Trophoblast cell (in vitro differentiated cells and primary cell): ENCODE data around the gene UBE2QL1.

Source experiments
- DNase-seq, 2 donors: peaks; one replicate each; pipeline ENCODE4 v3.0.0-alpha.2; 2016
- H2AFZ ChIP-seq: 2 replicates; pipeline ENCODE4 v1.6.1; 2013; ENCODE audit warnings: low read length, moderate library complexity, mild to moderate bottlenecking; ENCODE audit not compliant: insufficient read depth, poor library complexity
- H2AK5ac ChIP-seq: 2 replicates; pipeline ENCODE4 v1.6.1; 2013; ENCODE audit warnings: mild to moderate bottlenecking, low read length
- H2BK120ac ChIP-seq: 2 replicates; pipeline ENCODE4 v1.6.1; 2013; ENCODE audit warnings: low read length, mild to moderate bottlenecking, moderate library complexity; ENCODE audit not compliant: insufficient read depth, poor library complexity
- H2BK12ac ChIP-seq: 2 replicates; pipeline ENCODE4 v1.6.1; 2013; ENCODE audit warnings: mild to moderate bottlenecking, low read length, moderate library complexity
- H2BK5ac ChIP-seq: 2 replicates; pipeline ENCODE4 v1.6.1; 2013; ENCODE audit warnings: low read length, low read depth, moderate library complexity, mild to moderate bottlenecking; ENCODE audit not compliant: poor library complexity
- H3K14ac ChIP-seq: 2 replicates; pipeline ENCODE4 v1.6.1; 2013; ENCODE audit warnings: mild to moderate bottlenecking, low read length
- H3K18ac ChIP-seq: 2 replicates; pipeline ENCODE4 v1.6.1; 2013; ENCODE audit warnings: mild to moderate bottlenecking, low read length
- H3K23ac ChIP-seq: 2 replicates; pipeline ENCODE4 v1.6.1; 2013; ENCODE audit warnings: low read length
- H3K27ac ChIP-seq: 2 replicates; pipeline ENCODE4 v1.5.1; 2013; ENCODE audit warnings: low read depth, mild to moderate bottlenecking, inconsistent platforms, low read length, moderate library complexity
- H3K27me3 ChIP-seq: 2 replicates; pipeline ENCODE4 v1.6.1; 2013; ENCODE audit warnings: inconsistent platforms, mild to moderate bottlenecking, low read length, moderate library complexity; ENCODE audit not compliant: insufficient read depth
- H3K36me3 ChIP-seq, 2 experiments: 1 replicate in 1 of 2; 2 replicates in 1 of 2; pipeline ENCODE4 v1.6.1; 2013; ENCODE audit warnings: low read length in 2 of 2, mild to moderate bottlenecking in 2 of 2, moderate library complexity in 1 of 2; ENCODE audit not compliant: insufficient read depth in 2 of 2, control insufficient read depth in 1 of 2
- H3K4ac ChIP-seq: 2 replicates; pipeline ENCODE4 v1.6.1; 2013; ENCODE audit warnings: low read depth, mild to moderate bottlenecking, low read length, moderate library complexity
- H3K4me1 ChIP-seq, 2 experiments: 1 replicate in 1 of 2; 2 replicates in 1 of 2; pipeline ENCODE4 v1.6.1; 2013; ENCODE audit warnings: low read length in 2 of 2, mild to moderate bottlenecking in 2 of 2, moderate library complexity in 1 of 2; ENCODE audit not compliant: insufficient read depth in 2 of 2, control insufficient read depth in 1 of 2
- H3K4me2 ChIP-seq: 2 replicates; pipeline ENCODE4 v1.6.1; 2013; ENCODE audit warnings: inconsistent platforms, mild to moderate bottlenecking, low read length, moderate library complexity
- H3K4me3 ChIP-seq: 2 replicates; pipeline ENCODE4 v1.5.1; 2013; ENCODE audit warnings: mild to moderate bottlenecking, low read depth, low read length, inconsistent platforms
- H3K79me1 ChIP-seq: one replicate; pipeline ENCODE4 v1.6.1; 2013; ENCODE audit warnings: low read length
- H3K79me2 ChIP-seq: 2 replicates; pipeline ENCODE4 v1.6.1; 2013; ENCODE audit warnings: low read length, mild to moderate bottlenecking; ENCODE audit not compliant: control insufficient read depth, insufficient read depth, poor library complexity
- H3K9ac ChIP-seq: 2 replicates; pipeline ENCODE4 v1.6.1; 2013; ENCODE audit warnings: mild to moderate bottlenecking, low read length
- H3K9me3 ChIP-seq: 2 replicates; pipeline ENCODE4 v1.6.1; 2013; ENCODE audit warnings: low read depth, mild to moderate bottlenecking, control low read depth, inconsistent platforms, low read length; ENCODE audit not compliant: insufficient read depth
- H4K12ac ChIP-seq: 2 replicates; pipeline ENCODE4 v1.6.1; 2013; ENCODE audit warnings: low read depth, mild to moderate bottlenecking, low read length, moderate library complexity
- H4K8ac ChIP-seq: 2 replicates; pipeline ENCODE4 v1.6.1; 2013; ENCODE audit warnings: low read depth, mild to moderate bottlenecking, low read length, moderate library complexity
- H4K91ac ChIP-seq: one replicate; pipeline ENCODE4 v1.6.1; 2013; ENCODE audit warnings: low read depth, mild to moderate bottlenecking, low read length, moderate library complexity
- WGBS: extraction: QIAGEN DNeasy Blood & Tissue Kit; methylation state at CpG from one replicate; pipeline ENCODE4 v1.1.7; 2013; ENCODE audit warnings: missing lambda C conversion rate; ENCODE audit not compliant: insufficient read length, insufficient coverage; ENCODE audit errors: extremely low coverage; 5-methylcytosine and 5-hydroxymethylcytosine counted together

The UBE2QL1 gene

GRCh38 chr5:6491196-6491918 lies 42.7 kb downstream of the UBE2QL1 start:
- no peak overlapping the region for H4K12ac ChIP-seq
- no peak overlapping the region for H3K14ac ChIP-seq
- H3K4me3 ChIP-seq, result no peak overlapping the region
- no peak overlapping the region for H2AFZ ChIP-seq
- peaks cover 0 to 6% of the 10 kb centered on the region in 2 experiments for H3K4me1 ChIP-seq
- H3K27me3 ChIP-seq, result no peaks in the 10 kb centered on the region
- no peaks in the 10 kb centered on the region for H3K36me3 ChIP-seq
- no peak overlapping the region for H3K4ac ChIP-seq
- no peak overlapping the region for H3K18ac ChIP-seq
- no peaks in the 10 kb centered on the region for H3K79me1 ChIP-seq
- no peak for DNase-seq
- H2AK5ac ChIP-seq, result no peak overlapping the region
- H2BK120ac ChIP-seq, result no peak overlapping the region
- H3K9ac ChIP-seq, result no peak overlapping the region
- H4K91ac ChIP-seq, result no peak overlapping the region
- no peak overlapping the region for H3K4me2 ChIP-seq
- H3K9me3 ChIP-seq, result no peaks in the 10 kb centered on the region
- no peaks in the 10 kb centered on the region for H3K79me2 ChIP-seq
- no peak overlapping the region for H4K8ac ChIP-seq
- no peak overlapping the region for H3K23ac ChIP-seq
- H2BK5ac ChIP-seq, result no peak overlapping the region
- no peak overlapping the region for H2BK12ac ChIP-seq
- no peak overlapping the region for H3K27ac ChIP-seq
- 100% methylated on average over 2 of the region's 32 CpGs for WGBS

DNA sequence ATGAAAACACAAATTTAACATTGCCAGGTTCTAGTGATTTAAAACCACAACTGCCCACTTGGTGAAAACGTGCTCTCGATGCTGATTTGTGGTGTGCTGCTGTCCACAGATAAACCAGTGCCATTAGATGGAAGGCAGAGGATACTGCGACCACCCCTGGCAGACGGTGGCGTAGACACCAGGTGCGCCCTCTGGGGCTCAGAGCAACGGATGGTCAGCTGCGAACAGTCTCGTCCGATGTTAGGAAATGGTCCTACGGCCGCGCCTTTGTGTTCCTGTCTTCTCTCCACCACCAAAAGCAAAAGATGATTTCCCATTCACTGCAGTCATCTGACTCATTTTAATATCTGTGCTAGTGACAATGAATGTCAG lies 43.2 kb downstream of the UBE2QL1 start:
- no peak overlapping the region for H3K14ac ChIP-seq
- no peak overlapping the region for H4K8ac ChIP-seq
- H3K27ac ChIP-seq, result no peak overlapping the region
- H3K36me3 ChIP-seq, result no peaks in the 10 kb centered on the region
- no peaks in the 10 kb centered on the region for H3K79me1 ChIP-seq
- no peak overlapping the region for H3K4me3 ChIP-seq
- peaks cover 0 to 6% of the 10 kb centered on the region in 2 experiments for H3K4me1 ChIP-seq
- H2BK12ac ChIP-seq, result no peak overlapping the region
- no CpG with 5 or more reads among the region's 13 CpGs for WGBS
- H3K9me3 ChIP-seq, result no peaks in the 10 kb centered on the region
- no peaks in the 10 kb centered on the region for H3K27me3 ChIP-seq
- no peak overlapping the region for H2BK120ac ChIP-seq
- no peak for DNase-seq
- H2BK5ac ChIP-seq, result no peak overlapping the region
- H3K9ac ChIP-seq, result no peak overlapping the region
- H3K4ac ChIP-seq, result no peak overlapping the region
- H3K79me2 ChIP-seq, result no peaks in the 10 kb centered on the region
- no peak overlapping the region for H3K4me2 ChIP-seq
- H2AFZ ChIP-seq, result no peak overlapping the region
- no peak overlapping the region for H4K91ac ChIP-seq
- no peak overlapping the region for H4K12ac ChIP-seq
- H2AK5ac ChIP-seq, result no peak overlapping the region
- no peak overlapping the region for H3K18ac ChIP-seq
- no peak overlapping the region for H3K23ac ChIP-seq

DNA sequence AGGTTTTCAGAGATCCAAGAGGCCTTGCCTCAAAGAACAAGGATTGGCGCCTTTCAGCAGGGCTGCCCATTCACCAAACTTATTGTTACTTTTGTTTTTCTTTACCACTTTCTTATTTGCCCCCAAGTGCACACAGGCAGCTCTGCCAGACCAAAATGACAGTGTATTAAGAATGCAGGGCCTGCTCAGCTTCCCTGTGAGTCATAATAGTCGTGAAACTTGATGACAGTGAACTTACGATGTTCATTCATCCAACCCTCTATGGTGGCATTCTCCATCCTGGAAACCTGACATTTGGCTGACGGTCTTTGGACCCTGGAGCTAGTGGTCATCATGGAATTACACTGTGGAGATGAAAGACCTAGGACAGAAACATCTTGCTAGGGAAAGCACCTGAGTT lies 44.3 kb downstream of the UBE2QL1 start:
- Histone ChIP-seq H3K36me3 (no peaks in the 10 kb centered on the region), H3K9ac (no peak overlapping the region), H3K27ac (no peak overlapping the region), H3K79me2 (no peaks in the 10 kb centered on the region), H2BK5ac (no peak overlapping the region), H4K8ac (no peak overlapping the region), H3K27me3 (no peaks in the 10 kb centered on the region), H3K4me2 (no peak overlapping the region), H4K12ac (no peak overlapping the region), H3K4me1 (peaks cover 0 to 6% of the 10 kb centered on the region in 2 experiments), H3K23ac (no peak overlapping the region), H2AK5ac (no peak overlapping the region), H3K4ac (no peak overlapping the region), H3K4me3 (no peak overlapping the region), H3K14ac (no peak overlapping the region), H2BK120ac (no peak overlapping the region), H2AFZ (no peak overlapping the region), H4K91ac (no peak overlapping the region), H3K18ac (no peak overlapping the region), H3K9me3 (no peaks in the 10 kb centered on the region), H3K79me1 (no peaks in the 10 kb centered on the region), H2BK12ac (no peak overlapping the region)
- no CpG with 5 or more reads among the region's 4 CpGs for WGBS
- DNase-seq, result no peak

- no peaks in the 10 kb centered on the region for H3K36me3 ChIP-seq
- no peak overlapping the region for H4K12ac ChIP-seq
- no CpG with 5 or more reads among the region's 9 CpGs for WGBS
- H3K14ac ChIP-seq, result no peak overlapping the region
- H3K9me3 ChIP-seq, result no peaks in the 10 kb centered on the region
- no peak overlapping the region for H3K9ac ChIP-seq
- H3K27me3 ChIP-seq, result no peaks in the 10 kb centered on the region
- no peak overlapping the region for H2AK5ac ChIP-seq
- H2AFZ ChIP-seq, result no peak overlapping the region
- no peak overlapping the region for H3K27ac ChIP-seq
- H3K18ac ChIP-seq, result no peak overlapping the region
- no peak overlapping the region for H4K91ac ChIP-seq
- no peak overlapping the region for H2BK120ac ChIP-seq
- H2BK5ac ChIP-seq, result no peak overlapping the region
- no peak overlapping the region for H3K4me2 ChIP-seq
- peaks cover 0 to 6% of the 10 kb centered on the region in 2 experiments for H3K4me1 ChIP-seq
- H3K4ac ChIP-seq, result no peak overlapping the region
- H2BK12ac ChIP-seq, result no peak overlapping the region
- no peak overlapping the region for H3K23ac ChIP-seq
- no peak overlapping the region for H3K4me3 ChIP-seq
- no peak for DNase-seq
- H4K8ac ChIP-seq, result no peak overlapping the region
- H3K79me1 ChIP-seq, result no peaks in the 10 kb centered on the region
- H3K79me2 ChIP-seq, result no peaks in the 10 kb centered on the region
These were observed 45.2 kb downstream of the UBE2QL1 start for GRCh38 chr5:6493681-6494454.
